Measurements from ENCODE around the gene DIO1.

The DIO1 gene

GRCh38 chr1:53959664-53960250, 65.8 kb downstream of the DIO1 start:
- FAIRE-seq (peak; percentile 59), DNase-seq (ENCODE audit: extremely low spot score, insufficient read length, low read depth) (peak; percentile 25)

Measured in GM18507 (cell line).